Heart left ventricle (tissue), 13 donors: ENCODE measurements around the gene LIPN.

Experiments used
- POLR2A ChIP-seq, 2 donors: fragments of 450-650 bp; IDR thresholded peaks; one replicate each; pipeline ENCODE4 v1.6.1; 2017; ENCODE audit warnings: antibody characterized with exemption in 2 of 2, mild to moderate bottlenecking in 2 of 2, moderate library complexity in 2 of 2
- TF ChIP-seq, protein P1 (sequence below), 12 donors: fragments of 200-600 bp; sonication (generic) in 4 of 12; IDR thresholded peaks; one replicate each; pipeline versions ENCODE4 v1.5.0 to v1.8.0; 2018 to 2022; ENCODE audit warnings: antibody characterized with exemption in 12 of 12, mild to moderate bottlenecking in 5 of 12
- donor health status: ischemic (EF 13 %, LVEDD 7.1; RV severe dilation, severe dysfunction).
- donor health status: DM: no; HTN: yes; CAD: no.
- donor health status: DM: no; HTN: no; CAD: no.
- donor health status: ischemic (EF 25% LVEDD 6.9; RV normal size, moderate dysfunction).
- donor health status: ischemic (EF 25% LVEDD 5.7; RV mildly dilated, moderate dysfunction).
- donor health status: ischemic (EF 35%, LVEDD 5.7; RV mildly dilated, moderate dysfunction).
- donor health status: nonischemic (EF 11% LVEDD 7.7; RV severe dilation, severe dysfunction).
- donor health status: DM: yes; HTN: yes; CAD: no.
- donor health status: PGD.
- donor health status: ischemic (EF 29% LVEDD 5.4; RV normal size, mild dysfunction).
- donor health status: nonischemic (EF 23%, LVEDD 6.1; RV moderate dilation, normal function).

DNA sequence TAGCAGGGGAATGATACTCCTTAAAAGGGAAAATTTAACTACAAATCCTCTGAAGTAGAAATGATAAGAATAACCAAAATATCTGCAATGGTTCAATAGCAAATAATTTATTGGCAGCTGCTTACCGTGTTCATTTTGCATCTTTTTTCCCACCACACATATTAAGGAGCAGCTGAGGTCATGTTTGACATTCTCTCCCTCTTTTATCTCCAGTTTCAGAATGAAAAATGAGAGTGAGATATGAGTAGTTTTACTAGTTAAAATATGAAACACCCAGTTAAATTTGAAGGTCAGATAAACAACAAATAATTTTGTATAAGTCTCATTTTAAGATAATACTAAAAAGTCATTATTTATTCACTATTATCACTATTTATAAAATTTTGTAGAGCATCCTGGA is 3.1 kb downstream of the LIPN start:
- TF ChIP-seq, protein P1, sequence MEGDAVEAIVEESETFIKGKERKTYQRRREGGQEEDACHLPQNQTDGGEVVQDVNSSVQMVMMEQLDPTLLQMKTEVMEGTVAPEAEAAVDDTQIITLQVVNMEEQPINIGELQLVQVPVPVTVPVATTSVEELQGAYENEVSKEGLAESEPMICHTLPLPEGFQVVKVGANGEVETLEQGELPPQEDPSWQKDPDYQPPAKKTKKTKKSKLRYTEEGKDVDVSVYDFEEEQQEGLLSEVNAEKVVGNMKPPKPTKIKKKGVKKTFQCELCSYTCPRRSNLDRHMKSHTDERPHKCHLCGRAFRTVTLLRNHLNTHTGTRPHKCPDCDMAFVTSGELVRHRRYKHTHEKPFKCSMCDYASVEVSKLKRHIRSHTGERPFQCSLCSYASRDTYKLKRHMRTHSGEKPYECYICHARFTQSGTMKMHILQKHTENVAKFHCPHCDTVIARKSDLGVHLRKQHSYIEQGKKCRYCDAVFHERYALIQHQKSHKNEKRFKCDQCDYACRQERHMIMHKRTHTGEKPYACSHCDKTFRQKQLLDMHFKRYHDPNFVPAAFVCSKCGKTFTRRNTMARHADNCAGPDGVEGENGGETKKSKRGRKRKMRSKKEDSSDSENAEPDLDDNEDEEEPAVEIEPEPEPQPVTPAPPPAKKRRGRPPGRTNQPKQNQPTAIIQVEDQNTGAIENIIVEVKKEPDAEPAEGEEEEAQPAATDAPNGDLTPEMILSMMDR (IDR thresholded peaks at IDR 0.05): no peak
- no peak for TF ChIP-seq POLR2A (IDR thresholded peaks at IDR 0.05)
